ENCODE measurements around the gene SLC25A10. TPM values are rescaled to one million over a fixed set of nuclear protein-coding genes. Genes with fewer than 3 reads are reported as not detected.

The SLC25A10 gene
- total and polyA plus RNA-seq, 2 donors (not counting 3 experiments of a cell fraction or from before 2014, with no cell fraction given) = 16.7 to 17.2 TPM

- Histone ChIP-seq H3K27me3 (ENCODE audit: control insufficient read depth in 2 of 2, insufficient read depth in 2 of 2, low read length in 2 of 2) (no peaks in the 10 kb centered on the region), H4K20me1 (replicated peaks; ENCODE audit: control insufficient read depth, extremely low read depth, insufficient read depth, low read length) (no peaks in the 10 kb centered on the region), H3K4me1 (ENCODE audit: control insufficient read depth, extremely low read depth, insufficient read depth, low read length) (peaks cover 12% of the 10 kb centered on the region), H3K36me3 (ENCODE audit: control insufficient read depth in 2 of 2, extremely low read depth in 1 of 2, insufficient read depth in 2 of 2, low read length in 2 of 2) (no peaks in the 10 kb centered on the region), H3K27ac (ENCODE audit: insufficient read depth, low read depth, low read length) (no peak overlapping the region), H3K4me2 (ENCODE audit: insufficient read depth, low read length) (no peak overlapping the region), H2AFZ (ENCODE audit: low read depth, low read length) (no peak overlapping the region), H3K9ac (replicated peaks; ENCODE audit: extremely low read depth, insufficient read depth, low read length) (no peak overlapping the region), H3K9me1 (replicated peaks; ENCODE audit: control insufficient read depth, extremely low read depth, insufficient read depth, low read length) (no peaks in the 10 kb centered on the region), H3K9me3 (replicated peaks; ENCODE audit: control insufficient read depth, insufficient read depth, low read length) (no peaks in the 10 kb centered on the region), H3K79me2 (ENCODE audit: control insufficient read depth, insufficient read depth, low read length) (no peaks in the 10 kb centered on the region), H3K4me3 (replicated peaks in 1 of 3; ENCODE audit: insufficient read depth in 1 of 3, low read depth in 1 of 3, low read length in 3 of 3) (no peak overlapping the region)
- dilution Hi-C loops (cut with MboI; ENCODE audit: extremely low pct_ligation_motif_present, low sequenced_read_pairs) = no loop called here
- no peak for FAIRE-seq
- BruUV-seq (replicated peaks) = no TSS peak
- POLR2A ChIA-PET = interaction anchor here (0.5 kb wide), 1 partner anchor 324 kb away, joined by 4 read pairs; no protein-coding TSS in a partner anchor
- no peak for TF ChIP-seq GATA2 (IDR thresholded peaks at IDR 0.05; ENCODE audit: insufficient read depth, insufficient read length, low read depth, low read length)
- TF ChIP-seq POLR2A (IDR thresholded peaks at IDR 0.05; ENCODE audit: low read depth, low read length) = no peak
- intact Hi-C loops (cut with micrococcal nuclease) = no loop called here
- CTCF ChIA-PET = interaction anchor here (1.1 to 1.7 kb wide), 2 partner anchors 9 to 15 kb away, joined by 3 to 5 read pairs; no protein-coding TSS in a partner anchor
- DNase-seq (ENCODE audit: low read depth, low spot score) = no peak
These were observed 4.0 kb downstream of the SLC25A10 start for GRCh38 chr17:81715872-81716673.

GRCh38 chr17:81716674-81716996, 4.6 kb downstream of the SLC25A10 start:
- no TSS peak for BruUV-seq (replicated peaks)
- Histone ChIP-seq H2AFZ (ENCODE audit: low read depth, low read length) (no peak overlapping the region), H3K36me3 (ENCODE audit: control insufficient read depth in 2 of 2, extremely low read depth in 1 of 2, insufficient read depth in 2 of 2, low read length in 2 of 2) (no peaks in the 10 kb centered on the region), H3K9me3 (replicated peaks; ENCODE audit: control insufficient read depth, insufficient read depth, low read length) (no peaks in the 10 kb centered on the region), H3K27ac (ENCODE audit: insufficient read depth, low read depth, low read length) (no peak overlapping the region), H3K4me3 (replicated peaks in 1 of 3; ENCODE audit: insufficient read depth in 1 of 3, low read depth in 1 of 3, low read length in 3 of 3) (no peak overlapping the region), H3K4me2 (ENCODE audit: insufficient read depth, low read length) (no peak overlapping the region), H4K20me1 (replicated peaks; ENCODE audit: control insufficient read depth, extremely low read depth, insufficient read depth, low read length) (no peaks in the 10 kb centered on the region), H3K79me2 (ENCODE audit: control insufficient read depth, insufficient read depth, low read length) (no peaks in the 10 kb centered on the region), H3K9ac (replicated peaks; ENCODE audit: extremely low read depth, insufficient read depth, low read length) (no peak overlapping the region), H3K27me3 (ENCODE audit: control insufficient read depth in 2 of 2, insufficient read depth in 2 of 2, low read length in 2 of 2) (no peaks in the 10 kb centered on the region), H3K9me1 (replicated peaks; ENCODE audit: control insufficient read depth, extremely low read depth, insufficient read depth, low read length) (no peaks in the 10 kb centered on the region), H3K4me1 (ENCODE audit: control insufficient read depth, extremely low read depth, insufficient read depth, low read length) (peaks cover 6% of the 10 kb centered on the region)
- dilution Hi-C loops (cut with MboI; ENCODE audit: extremely low pct_ligation_motif_present, low sequenced_read_pairs) (no loop called here), intact Hi-C loops (cut with micrococcal nuclease) (no loop called here)
- no peak for TF ChIP-seq POLR2AphosphoS5 (IDR thresholded peaks at IDR 0.05; ENCODE audit: insufficient read depth, low read depth, low read length)
- TF ChIP-seq POLR2A (IDR thresholded peaks at IDR 0.05; ENCODE audit: low read depth, low read length) = no peak
- TF ChIP-seq MYC (IDR thresholded peaks at IDR 0.05; ENCODE audit: low read depth, low read length) = no peak
- TF ChIP-seq EZH2 (IDR thresholded peaks at IDR 0.05; ENCODE audit: borderline replicate concordance, low read depth, low read length, severe bottlenecking) = no peak
- no peak for TF ChIP-seq FOS (IDR thresholded peaks at IDR 0.05; ENCODE audit: borderline replicate concordance, insufficient read depth, low read length)
- no peak for TF ChIP-seq CTCF (IDR thresholded peaks at IDR 0.05; ENCODE audit: extremely low read depth in 1 of 2, insufficient read depth in 1 of 2, low read depth in 1 of 2, low read length in 2 of 2)
- no peak for TF ChIP-seq MAX (IDR thresholded peaks at IDR 0.05; ENCODE audit: insufficient read depth, insufficient read length)
- TF ChIP-seq GATA2 (IDR thresholded peaks at IDR 0.05; ENCODE audit: insufficient read depth, insufficient read length, low read depth, low read length) = no peak
- TF ChIP-seq JUN (IDR thresholded peaks at IDR 0.05; ENCODE audit: borderline replicate concordance, insufficient read depth, insufficient read length, low read depth) = no peak
- FAIRE-seq = no peak
- no peak for DNase-seq (ENCODE audit: low read depth, low spot score)
- ChIA-PET CTCF (interaction anchor here (1.1 kb wide), 1 partner anchor 14 kb away, joined by 3 read pairs; no protein-coding TSS in a partner anchor), POLR2A (interaction anchor here (0.5 kb wide), 1 partner anchor 325 kb away, joined by 4 read pairs; no protein-coding TSS in a partner anchor)
